DMS114 treated with DMSO at 0.1 percent for 48 hours (cell line): ENCODE results near the gene GXYLT2.

Source experiments
- DNase-seq: peaks from one replicate; lab custom pipeline; 2025; ENCODE audit not compliant: unreplicated experiment; lab: John Stamatoyannopoulos, UW

Gene GXYLT2, protein sequence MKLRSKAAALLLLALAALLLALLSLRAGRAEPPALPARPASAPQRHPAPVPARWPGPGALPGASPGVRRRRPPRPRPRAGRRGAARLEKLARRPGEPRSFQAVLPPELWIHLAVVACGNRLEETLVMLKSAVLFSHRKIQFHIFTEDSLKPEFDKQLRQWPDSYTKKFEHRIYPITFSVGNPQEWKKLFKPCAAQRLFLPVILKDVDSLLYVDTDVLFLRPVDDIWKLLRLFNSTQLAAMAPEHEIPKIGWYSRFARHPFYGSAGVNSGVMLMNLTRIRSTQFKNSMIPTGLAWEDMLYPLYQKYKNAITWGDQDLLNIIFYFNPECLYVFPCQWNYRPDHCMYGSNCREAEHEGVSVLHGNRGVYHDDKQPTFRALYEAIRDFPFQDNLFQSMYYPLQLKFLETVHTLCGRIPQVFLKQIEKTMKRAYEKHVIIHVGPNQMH

DNA sequence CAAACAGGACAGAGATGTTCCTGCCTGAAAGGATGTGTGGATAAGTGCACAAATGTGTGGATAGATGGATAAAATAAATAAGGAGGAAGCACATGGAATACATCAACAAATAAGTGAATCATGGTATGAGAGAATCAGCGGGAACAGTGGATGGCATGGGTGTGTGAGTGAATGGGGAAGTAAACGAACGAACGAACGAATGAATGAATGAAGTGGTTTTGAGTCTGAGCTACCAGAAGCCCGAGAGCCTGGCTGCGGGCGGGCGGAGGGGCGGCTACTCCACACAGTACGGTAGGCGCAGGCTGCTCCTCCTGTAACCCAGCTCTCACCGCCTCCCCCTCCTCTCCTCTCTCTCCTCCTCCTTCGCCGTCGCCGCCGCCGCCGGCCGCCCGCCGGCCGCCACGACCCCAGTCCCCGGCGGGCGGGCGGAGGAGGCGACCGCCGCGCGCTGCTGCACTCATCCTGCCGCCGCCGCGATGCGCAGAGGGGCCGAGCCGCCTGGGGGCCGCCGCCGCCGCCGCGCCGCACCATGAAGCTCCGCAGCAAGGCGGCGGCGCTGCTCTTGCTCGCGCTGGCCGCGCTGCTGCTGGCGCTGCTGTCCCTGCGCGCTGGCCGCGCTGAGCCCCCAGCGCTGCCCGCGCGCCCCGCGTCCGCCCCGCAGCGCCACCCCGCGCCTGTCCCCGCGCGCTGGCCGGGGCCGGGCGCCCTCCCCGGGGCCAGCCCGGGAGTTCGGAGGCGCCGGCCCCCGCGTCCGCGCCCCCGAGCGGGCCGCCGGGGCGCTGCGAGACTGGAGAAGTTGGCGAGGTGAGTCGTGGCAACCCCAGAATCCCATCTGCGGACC lies at the start of gene GXYLT2:
Gene GXYLT2, plus strand, starts transcription at position 342 of the 841 bp plus-strand sequence. Its CDS starts 188 bp downstream, at position 530.
- peak; percentile 17 for DNase-seq

- DNase-seq: no peak
Observed at GRCh38 chr3:72839057-72839456, 48.8 kb upstream of the GXYLT2 start.

- DNase-seq: no peak
Observed at GRCh38 chr3:72844436-72844993, 43.3 kb upstream of the GXYLT2 start.

GRCh38 chr3:72846166-72846565 lies 41.7 kb upstream of the GXYLT2 start:
- no peak for DNase-seq

DNA sequence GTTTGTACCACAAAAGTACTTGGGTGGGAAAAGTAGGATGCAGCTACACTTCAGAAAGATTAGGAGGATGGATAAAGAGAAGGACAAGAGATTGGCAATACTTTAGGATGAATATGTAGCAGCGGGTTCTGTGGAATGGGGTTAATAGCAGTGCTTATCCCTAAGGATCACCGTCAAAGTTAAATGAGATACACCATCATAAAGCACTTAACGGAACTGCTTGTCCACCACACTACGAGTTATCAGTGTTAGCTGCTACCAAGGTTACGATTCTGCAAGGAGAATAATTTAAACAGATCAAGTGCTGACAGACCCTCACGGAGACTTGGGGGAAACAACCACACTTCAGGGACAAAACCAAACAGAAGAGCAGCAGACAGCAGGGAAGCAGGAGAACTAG lies 40.6 kb upstream of the GXYLT2 start:
- no peak for DNase-seq

DNA sequence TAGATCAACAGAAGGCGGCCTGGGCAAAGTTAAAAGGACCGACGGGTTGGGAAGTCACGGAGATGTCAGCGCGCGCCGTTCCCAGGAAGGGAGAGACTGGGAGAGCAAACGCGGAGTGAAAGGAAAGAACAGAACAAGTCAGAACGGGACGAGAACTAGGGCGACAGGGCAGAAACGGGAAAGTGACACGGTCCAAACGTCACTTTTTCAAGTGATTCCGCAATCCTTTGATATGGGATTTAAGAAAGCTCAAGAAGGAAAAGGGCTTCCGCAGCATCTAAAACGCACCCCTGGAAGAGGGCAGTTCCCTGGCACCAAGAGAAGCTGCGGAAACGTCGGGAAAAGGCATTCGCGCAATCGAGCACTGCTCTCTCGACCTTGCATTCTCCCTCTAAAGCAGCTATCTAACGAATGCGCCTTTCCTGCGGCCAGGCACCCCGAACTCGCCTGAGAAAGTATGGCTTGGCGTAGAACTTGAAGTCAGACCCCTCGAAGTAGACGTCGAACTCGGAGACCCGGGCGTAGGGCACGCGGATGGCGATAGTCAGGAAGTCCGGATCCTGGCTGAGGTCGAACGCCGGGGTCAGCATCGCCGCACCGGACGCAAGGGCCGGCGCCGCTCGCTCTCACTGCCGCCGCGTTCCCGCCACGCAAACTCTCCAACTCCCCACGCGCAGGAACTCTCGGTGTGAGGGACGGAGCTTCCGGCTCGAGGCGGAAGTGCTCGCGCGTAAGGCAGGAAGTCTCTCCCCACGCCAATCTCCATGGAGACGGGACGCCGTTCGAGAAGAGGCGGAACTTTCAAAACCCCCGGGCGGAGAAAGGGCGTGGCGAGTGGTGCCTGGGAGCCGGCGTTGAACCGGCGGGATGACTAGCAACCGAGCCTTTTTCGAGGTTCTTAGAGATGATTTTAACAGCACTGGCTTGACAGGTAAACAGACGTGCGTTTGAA lies 39.8 kb upstream of the GXYLT2 start, which contains the start of gene SHQ1:
Gene SHQ1, minus strand, starts transcription at position 695 of the 952 bp plus-strand sequence. Its CDS starts 105 bp downstream, at position 590.
- DNase-seq: peak; percentile 69

GRCh38 chr3:72848703-72849081 lies 39.2 kb upstream of the GXYLT2 start:
- no peak for DNase-seq

DNA sequence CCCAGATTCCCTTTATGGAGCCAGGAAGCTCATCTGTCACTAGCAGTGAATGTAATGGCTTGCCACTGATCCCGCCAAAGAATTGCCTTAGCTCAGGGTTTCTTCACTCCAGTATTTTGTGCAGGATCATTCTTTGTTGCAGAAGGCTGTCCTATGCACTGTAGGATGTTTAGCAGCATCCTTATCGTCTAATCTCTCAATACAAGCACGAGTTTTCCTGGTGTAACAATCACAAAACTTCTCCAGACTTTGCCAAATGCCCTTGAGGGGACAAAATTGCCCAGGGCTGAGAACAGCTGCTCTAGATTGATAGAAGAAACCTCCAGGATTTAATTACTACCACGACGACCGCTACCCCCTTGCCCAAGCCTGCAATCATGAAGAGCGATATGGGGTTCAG lies 32.8 kb upstream of the GXYLT2 start:
- no peak for DNase-seq

GRCh38 chr3:72860053-72860452 lies 27.8 kb upstream of the GXYLT2 start:
- DNase-seq: no peak

GRCh38 chr3:72860846-72861245 lies 27.0 kb upstream of the GXYLT2 start:
- no peak for DNase-seq

DNA sequence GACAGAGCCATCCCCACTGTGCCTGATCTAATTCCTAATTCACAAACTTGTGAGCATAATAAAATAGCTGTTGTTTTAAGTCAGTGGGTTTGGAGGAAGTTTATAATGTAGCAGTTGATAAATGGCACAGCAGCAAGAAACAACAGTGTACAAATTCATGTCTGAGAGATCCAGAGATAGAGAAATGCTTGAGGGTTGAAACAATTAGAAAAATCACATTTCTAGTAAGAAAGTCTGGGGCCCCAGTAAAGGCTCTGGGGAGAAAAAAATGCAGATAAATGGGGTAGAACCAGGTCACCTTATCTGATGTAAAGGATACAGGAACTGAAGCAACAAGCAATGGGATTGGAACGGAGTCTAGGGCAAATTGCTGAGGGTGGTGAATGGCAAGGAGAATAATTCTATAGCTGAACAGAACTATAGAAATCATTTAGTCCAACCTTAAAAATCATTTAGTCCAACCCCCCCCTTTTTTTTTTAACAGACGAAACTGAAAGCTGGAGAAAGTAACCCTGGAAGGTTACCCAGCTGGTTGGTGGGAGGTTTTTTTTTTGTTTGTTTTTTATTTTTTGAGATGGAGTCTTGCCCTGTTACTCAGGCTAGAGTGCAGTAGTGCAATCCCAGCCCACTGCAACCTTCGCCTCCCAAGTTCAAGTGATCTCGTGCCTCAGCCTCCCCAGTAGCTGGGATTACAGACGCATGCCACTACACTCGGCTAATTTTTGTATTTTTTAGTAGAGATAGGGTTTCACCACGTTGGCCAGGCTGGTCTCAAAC lies 25.3 kb upstream of the GXYLT2 start:
- no peak for DNase-seq

DNA sequence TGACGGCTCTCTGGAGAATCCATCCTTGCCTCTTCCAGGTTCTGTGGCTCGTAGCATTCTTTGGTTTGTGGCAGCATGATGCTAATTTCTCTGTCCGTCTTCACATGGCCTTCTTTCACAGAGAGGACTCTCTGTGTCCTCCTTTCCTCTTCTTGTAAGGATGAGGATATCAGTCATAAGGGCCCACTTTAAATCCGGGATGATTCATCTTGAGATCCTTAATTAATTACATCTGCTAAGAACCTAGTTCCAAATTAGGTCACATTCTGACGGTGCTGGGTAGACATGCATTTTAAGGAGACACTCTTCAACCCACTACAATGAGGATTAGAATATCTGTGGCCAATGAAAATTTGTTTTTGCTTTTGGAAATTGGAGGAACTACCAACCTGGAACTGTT lies 15.7 kb upstream of the GXYLT2 start:
- no peak for DNase-seq

DNA sequence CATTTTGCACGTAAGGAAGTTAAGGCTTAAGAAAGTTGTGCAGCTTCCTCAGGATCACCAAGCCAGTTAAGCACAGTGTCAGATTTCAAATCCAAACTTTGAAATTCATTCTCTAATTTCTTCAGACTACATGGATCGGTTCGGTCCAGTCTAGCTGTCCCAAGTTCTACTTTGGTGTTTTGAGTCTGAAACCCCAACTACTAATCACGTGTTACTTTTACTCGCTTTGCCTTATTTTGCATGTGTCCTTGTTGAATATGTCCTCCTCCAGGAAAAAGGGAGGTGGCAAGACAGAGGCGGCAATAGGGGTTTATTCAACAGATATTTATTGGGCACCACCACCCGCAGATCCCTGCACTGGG lies 522 bp upstream of the GXYLT2 start:
- DNase-seq: peak; percentile 1

DNA sequence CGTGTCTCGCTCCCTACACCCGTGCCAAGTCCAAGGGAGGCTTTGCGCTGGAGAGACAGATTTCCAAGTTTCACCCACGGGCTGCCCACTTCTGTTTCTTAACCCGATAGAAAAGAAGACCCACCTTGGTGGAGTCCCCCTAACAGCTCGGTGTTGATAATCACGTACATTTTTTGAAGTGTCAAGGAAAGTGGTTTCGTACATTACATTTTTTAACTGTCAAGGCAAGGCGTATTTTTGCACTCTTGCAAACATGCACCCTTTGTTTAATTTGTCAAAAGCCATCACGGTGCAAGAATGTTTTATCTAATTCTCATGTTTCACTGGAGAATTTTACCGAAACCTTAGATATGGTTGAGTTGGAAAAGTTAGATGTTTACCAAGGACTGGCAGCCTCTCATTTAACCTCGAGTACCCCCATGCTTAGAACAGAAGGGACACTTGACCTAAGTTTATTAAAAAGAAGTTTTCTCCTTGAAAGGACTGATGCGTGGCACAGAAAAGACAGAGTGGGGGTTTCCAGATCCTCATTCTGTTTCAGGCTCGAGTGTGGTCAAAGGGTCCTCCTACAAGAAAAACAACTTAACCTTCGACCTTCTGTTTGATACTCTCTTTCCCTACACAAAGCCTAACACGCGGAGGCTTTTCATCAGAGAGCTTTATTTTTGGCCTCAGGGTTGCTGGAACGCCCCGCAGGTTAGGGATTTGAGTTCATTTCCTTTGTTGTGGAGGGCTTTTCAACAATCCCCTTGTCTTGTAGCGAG lies 882 bp downstream of the GXYLT2 start:
- peak; percentile 2 for DNase-seq

GRCh38 chr3:72889310-72890165 lies 1.7 kb downstream of the GXYLT2 start:
- no peak for DNase-seq

DNA sequence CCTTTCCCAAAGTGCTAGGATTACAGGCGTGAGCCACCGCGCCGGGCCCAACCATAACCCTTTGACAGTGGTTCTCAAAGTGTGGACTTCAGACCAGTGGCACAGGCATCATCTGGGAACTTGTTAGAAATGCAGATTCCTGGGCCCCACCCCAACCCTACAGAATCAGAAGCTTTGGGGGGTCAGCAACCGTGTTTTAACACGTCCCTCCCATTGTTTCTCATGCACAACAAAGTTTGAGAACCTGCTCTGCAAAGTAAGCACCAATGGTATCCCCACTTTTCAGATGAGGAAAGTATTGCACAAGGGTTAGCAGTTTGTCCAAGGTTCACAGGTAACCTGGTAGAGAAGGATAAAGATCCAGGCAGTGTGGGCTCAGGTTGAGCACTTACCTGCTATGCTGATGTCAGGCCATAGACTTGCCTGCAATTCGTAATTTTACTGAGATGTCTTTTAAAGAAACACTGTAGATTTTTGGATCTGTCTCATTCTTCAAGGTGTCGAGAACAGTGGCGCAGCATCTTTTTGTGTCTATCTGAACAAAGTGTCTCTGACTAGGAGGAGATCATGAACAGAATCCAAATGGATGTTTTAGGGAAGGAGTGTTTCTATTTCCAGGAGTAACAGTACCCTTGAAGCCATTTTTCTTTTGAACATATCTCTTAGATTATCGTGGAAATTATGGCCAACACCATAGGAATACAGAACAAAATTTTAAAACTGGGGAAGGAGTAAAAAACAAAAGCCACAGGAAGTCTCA lies 2.5 kb downstream of the GXYLT2 start:
- no peak for DNase-seq

GRCh38 chr3:72891053-72891855 lies 3.4 kb downstream of the GXYLT2 start:
- no peak for DNase-seq
